ENCODE results near the gene MKRN1. TPM values are rescaled to one million over a fixed set of nuclear protein-coding genes. Genes with fewer than 3 reads are reported as not detected.
A peak's percentile ranks its signal among the peaks of the same experiment; 100 is the strongest.
"Not testable (repeated sequence)": the region's sequence is repeated elsewhere in the genome, so short reads cannot be mapped to it uniquely, and the experiment has no call there.

Gene MKRN1
- total RNA-seq, 2 donors from 2014 or later: 106 to 128 TPM

- Mint-ChIP-seq H3K36me3 (ENCODE audit: low read depth) (no peaks in the 10 kb centered on the region), H3K4me1 (peaks cover 2% of the 10 kb centered on the region), H3K4me3 (no peak overlapping the region), H3K27ac (no peak overlapping the region), H3K27me3 (no peaks in the 10 kb centered on the region)
- DNase-seq (no peak), ATAC-seq (no peak)
- no peaks in the 10 kb centered on the region for H3K9me3 ChIP-seq (ENCODE audit: control insufficient read depth, low read length, poor library complexity, severe bottlenecking)
Observed at GRCh38 chr7:140441519-140441918, 37.8 kb downstream of the MKRN1 start.

GRCh38 chr7:140440593-140440992 is 38.7 kb downstream of the MKRN1 start:
- Mint-ChIP-seq H3K27me3 (no peaks in the 10 kb centered on the region), H3K27ac (no peak overlapping the region), H3K36me3 (ENCODE audit: low read depth) (no peaks in the 10 kb centered on the region), H3K4me3 (no peak overlapping the region), H3K4me1 (peaks cover 2% of the 10 kb centered on the region)
- no peak for DNase-seq
- no peak for ATAC-seq
- H3K9me3 ChIP-seq (ENCODE audit: control insufficient read depth, low read length, poor library complexity, severe bottlenecking): no peaks in the 10 kb centered on the region

- no peaks in the 10 kb centered on the region for H3K36me3 Mint-ChIP-seq (ENCODE audit: low read depth)
- no peak for ATAC-seq
- H3K4me1 Mint-ChIP-seq: peaks cover 2% of the 10 kb centered on the region
- no peak overlapping the region for H3K27ac Mint-ChIP-seq
- H3K27me3 Mint-ChIP-seq: no peaks in the 10 kb centered on the region
- no peak overlapping the region for H3K4me3 Mint-ChIP-seq
- H3K9me3 ChIP-seq (ENCODE audit: control insufficient read depth, low read length, poor library complexity, severe bottlenecking): no peaks in the 10 kb centered on the region
- no peak for DNase-seq
Observed at GRCh38 chr7:140439359-140439758, 39.9 kb downstream of the MKRN1 start.

GRCh38 chr7:140435252-140435895 is 43.9 kb downstream of the MKRN1 start:
- Mint-ChIP-seq H3K27me3 (no peaks in the 10 kb centered on the region), H3K4me1 (no peaks in the 10 kb centered on the region), H3K27ac (no peak overlapping the region), H3K36me3 (ENCODE audit: low read depth) (no peaks in the 10 kb centered on the region), H3K4me3 (no peak overlapping the region)
- ATAC-seq: no peak
- no peak for DNase-seq
- no peaks in the 10 kb centered on the region for H3K9me3 ChIP-seq (ENCODE audit: control insufficient read depth, low read length, poor library complexity, severe bottlenecking)

GRCh38 chr7:140433396-140433795 is 45.9 kb downstream of the MKRN1 start:
- Mint-ChIP-seq H3K4me1 (no peaks in the 10 kb centered on the region), H3K27ac (no peak overlapping the region), H3K4me3 (no peak overlapping the region), H3K27me3 (no peaks in the 10 kb centered on the region), H3K36me3 (ENCODE audit: low read depth) (no peaks in the 10 kb centered on the region)
- DNase-seq (no peak), ATAC-seq (no peak)
- H3K9me3 ChIP-seq (ENCODE audit: control insufficient read depth, low read length, poor library complexity, severe bottlenecking): no peaks in the 10 kb centered on the region

GRCh38 chr7:140426130-140426529 is 53.2 kb downstream of the MKRN1 start:
- H3K27me3 Mint-ChIP-seq: no peaks in the 10 kb centered on the region
- no peak overlapping the region for H3K4me3 Mint-ChIP-seq
- H3K9me3 ChIP-seq (ENCODE audit: control insufficient read depth, low read length, poor library complexity, severe bottlenecking): no peaks in the 10 kb centered on the region
- H3K4me1 Mint-ChIP-seq: no peaks in the 10 kb centered on the region
- DNase-seq: no peak
- no peak for ATAC-seq
- H3K36me3 Mint-ChIP-seq (ENCODE audit: low read depth): peaks cover 3% of the 10 kb centered on the region
- H3K27ac Mint-ChIP-seq: no peak overlapping the region

- H3K27ac Mint-ChIP-seq: no peak overlapping the region
- H3K27me3 Mint-ChIP-seq: no peaks in the 10 kb centered on the region
- DNase-seq (no peak), ATAC-seq (no peak)
- no peak overlapping the region for H3K4me3 Mint-ChIP-seq
- H3K4me1 Mint-ChIP-seq: no peaks in the 10 kb centered on the region
- no peaks in the 10 kb centered on the region for H3K9me3 ChIP-seq (ENCODE audit: control insufficient read depth, low read length, poor library complexity, severe bottlenecking)
- peaks cover 3% of the 10 kb centered on the region for H3K36me3 Mint-ChIP-seq (ENCODE audit: low read depth)
Observed at GRCh38 chr7:140425718-140426117, 53.6 kb downstream of the MKRN1 start.

- ATAC-seq (no peak), DNase-seq (no peak)
- no peaks in the 10 kb centered on the region for H3K9me3 ChIP-seq (ENCODE audit: control insufficient read depth, low read length, poor library complexity, severe bottlenecking)
- no peak overlapping the region for H3K4me3 Mint-ChIP-seq
- peaks cover 6% of the 10 kb centered on the region for H3K36me3 Mint-ChIP-seq (ENCODE audit: low read depth)
- H3K27ac Mint-ChIP-seq: no peak overlapping the region
- peaks cover 2% of the 10 kb centered on the region for H3K4me1 Mint-ChIP-seq
- no peaks in the 10 kb centered on the region for H3K27me3 Mint-ChIP-seq
Observed at GRCh38 chr7:140423501-140423900, 55.8 kb downstream of the MKRN1 start.

- ATAC-seq (no peak), DNase-seq (no peak)
- Mint-ChIP-seq H3K36me3 (ENCODE audit: low read depth) (peaks cover 6% of the 10 kb centered on the region), H3K4me1 (peaks cover 2% of the 10 kb centered on the region), H3K4me3 (no peak overlapping the region), H3K27me3 (no peaks in the 10 kb centered on the region), H3K27ac (no peak overlapping the region)
- H3K9me3 ChIP-seq (ENCODE audit: control insufficient read depth, low read length, poor library complexity, severe bottlenecking): no peaks in the 10 kb centered on the region
Observed at GRCh38 chr7:140421521-140421920, 57.8 kb downstream of the MKRN1 start.

- H3K9me3 ChIP-seq (ENCODE audit: control insufficient read depth, low read length, poor library complexity, severe bottlenecking): no peaks in the 10 kb centered on the region
- DNase-seq (no peak), ATAC-seq (no peak)
- peaks cover 2% of the 10 kb centered on the region for H3K4me1 Mint-ChIP-seq
- H3K36me3 Mint-ChIP-seq (ENCODE audit: low read depth): peaks cover 2% of the 10 kb centered on the region
- no peak overlapping the region for H3K27ac Mint-ChIP-seq
- no peaks in the 10 kb centered on the region for H3K27me3 Mint-ChIP-seq
- no peak overlapping the region for H3K4me3 Mint-ChIP-seq
Observed at GRCh38 chr7:140418653-140419052, 60.7 kb downstream of the MKRN1 start.

- not testable (repeated sequence) for H3K9me3 ChIP-seq (ENCODE audit: control insufficient read depth, low read length, poor library complexity, severe bottlenecking); H3K4me1 Mint-ChIP-seq; H3K27me3 Mint-ChIP-seq; DNase-seq; H3K36me3 Mint-ChIP-seq (ENCODE audit: low read depth); H3K4me3 Mint-ChIP-seq; H3K27ac Mint-ChIP-seq; ATAC-seq
Observed at GRCh38 chr7:140418156-140418472, 61.2 kb downstream of the MKRN1 start.

GRCh38 chr7:140417456-140418155 is 61.7 kb downstream of the MKRN1 start:
- DNase-seq (no peak), ATAC-seq (no peak)
- Mint-ChIP-seq H3K4me3 (no peak overlapping the region), H3K27me3 (no peaks in the 10 kb centered on the region), H3K36me3 (ENCODE audit: low read depth) (peaks cover 2% of the 10 kb centered on the region), H3K4me1 (peaks cover 2% of the 10 kb centered on the region), H3K27ac (no peak overlapping the region)
- no peaks in the 10 kb centered on the region for H3K9me3 ChIP-seq (ENCODE audit: control insufficient read depth, low read length, poor library complexity, severe bottlenecking)

GRCh38 chr7:140416560-140416959 is 62.7 kb downstream of the MKRN1 start:
- Mint-ChIP-seq H3K27ac (no peak overlapping the region), H3K27me3 (no peaks in the 10 kb centered on the region)
- no peak for ATAC-seq

GRCh38 chr7:140415816-140416215 is 63.5 kb downstream of the MKRN1 start:
- H3K9me3 ChIP-seq (ENCODE audit: control insufficient read depth, low read length, poor library complexity, severe bottlenecking); H3K27me3 Mint-ChIP-seq; H3K4me3 Mint-ChIP-seq; H3K36me3 Mint-ChIP-seq (ENCODE audit: low read depth); H3K4me1 Mint-ChIP-seq; DNase-seq; ATAC-seq: not testable (repeated sequence)
- H3K27ac Mint-ChIP-seq: peak overlapping the region; percentile 45

More at GRCh38 chr7:140416560-140416959, 62.7 kb downstream of the MKRN1 start:
- DNase-seq: no peak
- Mint-ChIP-seq H3K4me3 (no peak overlapping the region), H3K4me1 (peaks cover 2% of the 10 kb centered on the region), H3K36me3 (ENCODE audit: low read depth) (peaks cover 2% of the 10 kb centered on the region)
- no peaks in the 10 kb centered on the region for H3K9me3 ChIP-seq (ENCODE audit: control insufficient read depth, low read length, poor library complexity, severe bottlenecking)
